ENCODE measurements around the gene LGALS12. TPM values are rescaled to one million over a fixed set of nuclear protein-coding genes. Genes with fewer than 3 reads are reported as not detected.
A peak's percentile ranks its signal among the peaks of the same experiment; 100 is the strongest.
"Not testable (repeated sequence)": the region's sequence is repeated elsewhere in the genome, so short reads cannot be mapped to it uniquely, and the experiment has no call there.

The LGALS12 gene
- total RNA-seq, 3 donors from 2014 or later = not detected

- Mint-ChIP-seq H3K4me1 (ENCODE audit: low read depth) (peaks cover 74% of the 10 kb centered on the region), H3K27me3 (ENCODE audit: low read depth) (no peaks in the 10 kb centered on the region), H3K9me3 (no peaks in the 10 kb centered on the region), H3K4me3 (peak overlapping the region; percentile 33), H3K36me3 (ENCODE audit: insufficient read depth) (no peaks in the 10 kb centered on the region)
- no peak for ATAC-seq
- DNase-seq = no peak
Measured at GRCh38 chr11:63532117-63532516, 26.2 kb downstream of the LGALS12 start.

DNA sequence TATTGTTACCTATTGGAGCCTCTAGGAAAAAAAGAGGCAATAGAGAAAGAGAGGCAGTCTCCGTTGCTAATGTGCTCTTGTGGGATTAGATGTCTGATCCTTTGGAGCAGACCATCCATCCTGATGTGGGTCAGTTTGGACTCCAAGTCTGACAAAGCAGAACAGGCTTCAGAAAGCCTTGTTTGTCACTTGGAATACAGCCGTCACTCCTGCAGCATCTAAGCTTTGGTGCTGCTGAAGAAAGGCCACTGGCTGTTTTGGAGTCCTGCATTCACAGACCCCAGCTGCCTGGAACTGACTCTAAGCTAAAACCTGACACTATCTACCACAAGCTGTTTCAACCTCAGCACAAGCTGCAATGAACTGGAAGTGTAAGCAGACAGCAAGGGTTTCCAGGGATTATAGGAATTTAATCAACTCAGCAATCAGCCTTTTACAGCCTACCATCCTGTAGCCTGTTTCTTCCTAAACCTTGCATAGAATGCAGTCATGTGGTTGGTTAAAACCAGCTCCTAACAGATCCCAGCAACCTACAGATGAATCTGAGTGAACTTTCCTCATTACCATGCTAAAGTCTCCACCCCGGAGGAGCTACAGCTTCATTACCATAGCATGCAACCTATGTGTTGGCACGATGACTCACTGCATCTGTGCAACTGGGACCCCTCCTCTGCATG, 27.1 kb downstream of the LGALS12 start:
- no peak for DNase-seq
- H3K36me3 Mint-ChIP-seq (ENCODE audit: insufficient read depth) = no peaks in the 10 kb centered on the region

DNA sequence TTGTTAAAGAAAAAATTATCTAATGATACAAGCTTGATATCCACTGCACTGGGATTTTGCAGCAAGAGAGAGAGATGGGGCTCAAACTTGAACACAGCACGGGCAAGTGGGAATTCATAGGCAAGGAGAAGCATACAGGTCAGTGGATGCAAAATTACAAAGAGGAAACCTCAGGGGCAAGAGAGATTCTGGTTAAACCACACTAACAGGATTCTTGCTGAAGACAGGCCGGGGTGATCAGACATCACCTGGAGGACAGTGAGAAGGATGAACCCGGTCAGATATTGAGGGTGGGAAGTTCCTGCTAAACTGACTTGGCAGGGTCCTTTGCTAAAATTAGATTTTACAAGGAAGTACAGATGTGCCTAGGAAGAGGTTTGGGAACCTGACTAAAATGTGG, 28.2 kb downstream of the LGALS12 start:
- DNase-seq (no peak), ATAC-seq (no peak)
- H3K27me3 Mint-ChIP-seq (ENCODE audit: low read depth) = no peaks in the 10 kb centered on the region
- no peak overlapping the region for H3K4me3 Mint-ChIP-seq
- H3K9me3 Mint-ChIP-seq = no peaks in the 10 kb centered on the region
- H3K36me3 Mint-ChIP-seq (ENCODE audit: insufficient read depth) = peaks cover 3% of the 10 kb centered on the region
- peaks cover 89% of the 10 kb centered on the region for H3K4me1 Mint-ChIP-seq (ENCODE audit: low read depth)

More for the DNA sequence above, 27.1 kb downstream of the LGALS12 start:
- no peaks in the 10 kb centered on the region for H3K27me3 Mint-ChIP-seq (ENCODE audit: low read depth)
- no peaks in the 10 kb centered on the region for H3K9me3 Mint-ChIP-seq
- ATAC-seq = no peak
- peaks cover 82% of the 10 kb centered on the region for H3K4me1 Mint-ChIP-seq (ENCODE audit: low read depth)
- no peak overlapping the region for H3K4me3 Mint-ChIP-seq

- Mint-ChIP-seq H3K36me3 (ENCODE audit: insufficient read depth) (peaks cover 4% of the 10 kb centered on the region), H3K4me3 (no peak overlapping the region), H3K4me1 (ENCODE audit: low read depth) (peaks cover 88% of the 10 kb centered on the region), H3K9me3 (no peaks in the 10 kb centered on the region), H3K27me3 (ENCODE audit: low read depth) (no peaks in the 10 kb centered on the region)
- DNase-seq (no peak), ATAC-seq (peak; percentile 12)
Measured at GRCh38 chr11:63534895-63535461, 29.1 kb downstream of the LGALS12 start.

DNA sequence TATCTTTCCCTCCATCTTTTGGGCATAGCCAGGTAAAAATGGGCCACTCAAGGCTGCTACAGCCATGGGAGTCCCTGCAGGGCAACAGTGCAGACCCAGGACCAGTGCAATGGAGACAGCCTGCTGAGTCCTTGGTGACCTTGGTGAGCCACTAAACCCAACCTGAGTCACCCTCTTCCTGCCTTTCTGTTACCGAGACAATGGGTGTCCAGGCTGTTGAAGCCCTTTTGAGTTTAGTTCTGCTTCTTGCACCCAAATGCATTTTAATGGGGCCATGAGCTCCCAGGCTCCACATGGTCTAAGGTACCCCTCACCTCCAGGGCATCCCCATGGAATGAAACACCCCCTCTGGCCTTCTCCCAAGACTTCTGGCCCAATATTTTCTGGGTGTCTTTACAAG, 29.9 kb downstream of the LGALS12 start:
- DNase-seq = no peak
- Mint-ChIP-seq H3K4me3 (peak overlapping the region; percentile 92), H3K9me3 (no peaks in the 10 kb centered on the region), H3K36me3 (ENCODE audit: insufficient read depth) (peaks cover 9% of the 10 kb centered on the region), H3K27me3 (ENCODE audit: low read depth) (no peaks in the 10 kb centered on the region), H3K4me1 (ENCODE audit: low read depth) (peaks cover 92% of the 10 kb centered on the region)
- ATAC-seq = peak in 1 of 2 donors; percentile 30

GRCh38 chr11:63536669-63537292, 30.9 kb downstream of the LGALS12 start, which contains the start of gene PLAAT4:
TSS of gene PLAAT4 (plus strand) at chr11:63536808. CDS start at chr11:63536869, 61 bp downstream.
- Mint-ChIP-seq H3K4me1 (ENCODE audit: low read depth) (peaks cover 91% of the 10 kb centered on the region), H3K36me3 (ENCODE audit: insufficient read depth) (peaks cover 9% of the 10 kb centered on the region), H3K27me3 (ENCODE audit: low read depth) (no peaks in the 10 kb centered on the region), H3K4me3 (peak within 1 kb of the TSS; percentile 92), H3K9me3 (no peaks in the 10 kb centered on the region)
- ATAC-seq (peak; percentile 72 to 73), DNase-seq (no peak)

DNA sequence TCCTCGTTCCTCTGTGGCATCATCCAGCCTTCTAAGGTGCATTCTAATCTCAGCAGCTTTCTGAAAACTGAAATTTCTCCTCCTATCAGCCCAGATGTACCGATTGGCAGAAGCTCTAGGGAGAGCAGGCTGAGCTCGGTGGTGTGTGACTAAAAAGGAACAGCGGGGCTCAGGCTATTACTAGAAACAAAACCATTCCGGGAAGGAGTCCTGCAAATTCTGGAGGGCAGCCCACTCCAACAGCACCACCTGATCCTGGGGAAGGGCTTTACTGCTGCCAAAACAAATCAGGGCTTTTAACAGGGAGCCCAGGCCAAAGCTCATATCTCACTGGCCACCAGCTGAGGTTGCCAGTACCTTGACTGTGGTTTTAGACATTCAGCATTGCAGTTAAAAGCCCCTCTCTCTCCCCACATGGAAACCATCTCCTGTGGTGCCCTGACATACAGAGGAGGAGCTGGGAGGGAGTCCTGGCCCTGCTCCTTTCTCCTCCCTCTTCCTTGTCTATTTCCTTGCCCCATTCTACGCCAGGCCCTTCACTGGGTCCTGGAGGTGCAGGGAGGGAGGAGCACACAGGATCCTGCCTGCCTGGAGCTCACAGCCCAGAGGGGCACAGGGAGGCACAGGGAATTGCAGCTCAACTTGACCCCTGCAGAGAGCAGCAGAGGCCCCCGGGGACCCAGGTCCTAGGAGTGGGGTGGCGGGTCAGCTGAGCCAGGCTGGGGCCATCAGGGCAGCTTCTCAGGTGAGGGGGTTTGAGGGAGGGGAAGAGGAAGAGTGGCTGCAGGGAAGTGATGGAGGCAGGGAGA, 31.6 kb downstream of the LGALS12 start:
- no peaks in the 10 kb centered on the region for H3K9me3 Mint-ChIP-seq

DNA sequence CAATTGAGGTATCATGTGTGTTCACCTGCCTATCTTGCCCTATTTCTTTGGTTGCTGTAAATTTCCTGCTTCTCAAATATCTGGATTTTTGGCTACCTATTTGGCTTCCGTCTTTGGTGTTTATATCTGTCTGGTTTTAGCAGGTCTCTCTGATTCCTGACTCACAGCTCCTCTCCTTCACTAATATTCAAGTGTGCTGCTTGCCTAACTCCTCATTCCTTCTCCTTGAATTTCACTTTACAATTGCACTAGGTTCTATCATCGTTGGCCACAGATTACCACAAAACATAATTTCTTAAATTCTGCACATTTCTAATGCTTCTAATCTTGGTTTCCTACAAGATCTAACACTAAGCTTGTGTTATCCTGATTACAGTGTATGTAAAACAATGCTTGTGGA, 36.6 kb downstream of the LGALS12 start:
- H3K27me3 Mint-ChIP-seq (ENCODE audit: low read depth); DNase-seq; ATAC-seq; H3K9me3 Mint-ChIP-seq; H3K4me3 Mint-ChIP-seq: not testable (repeated sequence)
- Mint-ChIP-seq H3K4me1 (ENCODE audit: low read depth) (peaks cover 58% of the 10 kb centered on the region), H3K36me3 (ENCODE audit: insufficient read depth) (peaks cover 35% of the 10 kb centered on the region)

More for the DNA sequence above, 31.6 kb downstream of the LGALS12 start:
- ATAC-seq (peak; percentile 45 to 51), DNase-seq (no peak)
- H3K27me3 Mint-ChIP-seq (ENCODE audit: low read depth) = no peaks in the 10 kb centered on the region
- peak overlapping the region; percentile 92 for H3K4me3 Mint-ChIP-seq
- H3K4me1 Mint-ChIP-seq (ENCODE audit: low read depth) = peaks cover 90% of the 10 kb centered on the region
- peaks cover 9% of the 10 kb centered on the region for H3K36me3 Mint-ChIP-seq (ENCODE audit: insufficient read depth)

- no peak for DNase-seq
- no peak for ATAC-seq
- Mint-ChIP-seq H3K4me3 (no peak overlapping the region), H3K36me3 (ENCODE audit: insufficient read depth) (peaks cover 38% of the 10 kb centered on the region), H3K4me1 (ENCODE audit: low read depth) (peaks cover 46% of the 10 kb centered on the region), H3K27me3 (ENCODE audit: low read depth) (no peaks in the 10 kb centered on the region), H3K9me3 (no peaks in the 10 kb centered on the region)
Measured at GRCh38 chr11:63543711-63544110, 37.8 kb downstream of the LGALS12 start.

GRCh38 chr11:63547061-63547460, 41.2 kb downstream of the LGALS12 start:
- Mint-ChIP-seq H3K9me3 (no peaks in the 10 kb centered on the region), H3K36me3 (ENCODE audit: insufficient read depth) (peaks cover 30% of the 10 kb centered on the region), H3K27me3 (ENCODE audit: low read depth) (no peaks in the 10 kb centered on the region), H3K4me3 (no peak overlapping the region), H3K4me1 (ENCODE audit: low read depth) (peaks cover 35% of the 10 kb centered on the region)
- no peak for ATAC-seq
- DNase-seq = no peak

DNA sequence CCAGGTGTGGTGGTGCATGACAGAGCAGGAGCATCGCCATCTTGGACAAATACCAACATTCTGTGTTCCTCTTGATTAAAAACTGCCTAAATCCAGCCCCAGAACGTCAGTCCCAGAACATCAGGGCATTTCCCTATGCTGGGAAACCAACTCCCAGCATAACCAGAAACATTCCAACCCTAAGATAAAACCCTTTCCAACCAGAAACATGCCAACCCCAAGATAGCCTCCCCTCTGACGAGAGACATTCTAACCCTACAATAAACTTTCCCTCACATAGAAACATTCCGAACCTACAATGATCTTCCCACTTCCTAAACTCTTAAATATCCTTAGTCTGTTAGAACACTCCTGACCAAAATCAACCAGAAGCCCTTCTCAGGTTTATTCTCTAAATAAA, 42.3 kb downstream of the LGALS12 start:
- no peaks in the 10 kb centered on the region for H3K9me3 Mint-ChIP-seq
- H3K4me1 Mint-ChIP-seq (ENCODE audit: low read depth) = peaks cover 35% of the 10 kb centered on the region
- peaks cover 30% of the 10 kb centered on the region for H3K36me3 Mint-ChIP-seq (ENCODE audit: insufficient read depth)
- ATAC-seq = no peak
- DNase-seq = no peak
- H3K4me3 Mint-ChIP-seq = no peak overlapping the region
- H3K27me3 Mint-ChIP-seq (ENCODE audit: low read depth) = no peaks in the 10 kb centered on the region

- ATAC-seq = no peak
- Mint-ChIP-seq H3K4me1 (ENCODE audit: low read depth) (peaks cover 39% of the 10 kb centered on the region), H3K36me3 (ENCODE audit: insufficient read depth) (peaks cover 23% of the 10 kb centered on the region)
Measured at GRCh38 chr11:63549411-63549810, 43.5 kb downstream of the LGALS12 start.

GRCh38 chr11:63550156-63550700, 44.3 kb downstream of the LGALS12 start:
- peaks cover 18% of the 10 kb centered on the region for H3K36me3 Mint-ChIP-seq (ENCODE audit: insufficient read depth)
- peaks cover 45% of the 10 kb centered on the region for H3K4me1 Mint-ChIP-seq (ENCODE audit: low read depth)
- not testable (repeated sequence) for H3K9me3 Mint-ChIP-seq; DNase-seq; ATAC-seq; H3K4me3 Mint-ChIP-seq; H3K27me3 Mint-ChIP-seq (ENCODE audit: low read depth)

More at GRCh38 chr11:63549411-63549810, 43.5 kb downstream of the LGALS12 start:
- H3K27me3 Mint-ChIP-seq (ENCODE audit: low read depth) = no peaks in the 10 kb centered on the region
- H3K4me3 Mint-ChIP-seq = no peak overlapping the region
- no peaks in the 10 kb centered on the region for H3K9me3 Mint-ChIP-seq
- DNase-seq = no peak

Data from activated T-cell treated with anti-CD3 and anti-CD28 coated beads, Interleukin-2, amount 50 U/mL, for 4 hours (primary cell).